Vagina (tissue), 2 donors: ENCODE measurements around the gene C1orf74. TPM values are rescaled to one million over a fixed set of nuclear protein-coding genes. Genes with fewer than 3 reads are reported as not detected.

Experiments used
- DNase-seq, 2 donors: peaks; one replicate each; pipeline ENCODE4 v3.0.0-alpha.2; 2017; ENCODE audit errors: extremely low spot score in 2 of 2
- H3K27ac ChIP-seq: fragments of 200-600 bp; sonication (generic); one replicate; pipeline ENCODE4 v1.5.1; 2019
- H3K27me3 ChIP-seq: fragments of 200-600 bp; sonication (generic); one replicate; pipeline ENCODE4 v1.5.1; 2019
- H3K36me3 ChIP-seq, 2 donors: fragments of 200-600 bp; sonication (generic); one replicate each; pipeline ENCODE4 v1.5.1; 2017 to 2019
- H3K4me1 ChIP-seq: fragments of 200-600 bp; sonication (generic); one replicate; pipeline ENCODE4 v1.5.1; 2019
- H3K4me3 ChIP-seq, 2 donors: fragments of 200-600 bp; sonication (generic); 1 replicate in 1 of 2; 2 replicates in 1 of 2; pipeline ENCODE4 v1.5.1; 2016 to 2019
- H3K9me3 ChIP-seq: fragments of 200-600 bp; sonication (generic); one replicate; pipeline ENCODE4 v1.5.1; 2019
- POLR2A ChIP-seq, 2 donors: fragments of 450-650 bp; IDR thresholded peaks; one replicate each; pipeline ENCODE4 v1.6.1; 2017; ENCODE audit warnings: antibody characterized with exemption in 2 of 2, mild to moderate bottlenecking in 2 of 2, moderate library complexity in 2 of 2
- POLR2AphosphoS5 ChIP-seq, 2 donors: sonication (generic); formaldehyde crosslinking; IDR thresholded peaks; one replicate each; pipeline ENCODE4 v1.9.0; 2017; ENCODE audit warnings: antibody characterized with exemption in 2 of 2, mild to moderate bottlenecking in 2 of 2, low read depth in 1 of 2; ENCODE audit not compliant: insufficient read depth in 1 of 2
- intact Hi-C: fragments of 100-400 bp; cut with DNase I; formaldehyde crosslinking; loops from one replicate; pipeline ENCODE4 v1.15.1; 2023
- total RNA-seq: library from RNA; depleted of rRNA; stranded (reverse); fragments of >200 nt; gene quantifications from one replicate; pipeline ENCODE4 v1.2.3, GENCODE V29; 2016
- TF ChIP-seq, protein P1 (sequence below), 3 experiments: fragments of 450-650 bp in 2 of 3; fragments of 200-600 bp in 1 of 3; sonication (generic) in 1 of 3; IDR thresholded peaks; one replicate each; pipeline ENCODE4 v1.5.1; 2017 to 2019; ENCODE audit warnings: antibody characterized with exemption in 3 of 3, mild to moderate bottlenecking in 2 of 3, moderate library complexity in 2 of 3

Gene C1orf74
- total RNA-seq, 1 donor from 2014 or later, result 2.0 TPM

DNA sequence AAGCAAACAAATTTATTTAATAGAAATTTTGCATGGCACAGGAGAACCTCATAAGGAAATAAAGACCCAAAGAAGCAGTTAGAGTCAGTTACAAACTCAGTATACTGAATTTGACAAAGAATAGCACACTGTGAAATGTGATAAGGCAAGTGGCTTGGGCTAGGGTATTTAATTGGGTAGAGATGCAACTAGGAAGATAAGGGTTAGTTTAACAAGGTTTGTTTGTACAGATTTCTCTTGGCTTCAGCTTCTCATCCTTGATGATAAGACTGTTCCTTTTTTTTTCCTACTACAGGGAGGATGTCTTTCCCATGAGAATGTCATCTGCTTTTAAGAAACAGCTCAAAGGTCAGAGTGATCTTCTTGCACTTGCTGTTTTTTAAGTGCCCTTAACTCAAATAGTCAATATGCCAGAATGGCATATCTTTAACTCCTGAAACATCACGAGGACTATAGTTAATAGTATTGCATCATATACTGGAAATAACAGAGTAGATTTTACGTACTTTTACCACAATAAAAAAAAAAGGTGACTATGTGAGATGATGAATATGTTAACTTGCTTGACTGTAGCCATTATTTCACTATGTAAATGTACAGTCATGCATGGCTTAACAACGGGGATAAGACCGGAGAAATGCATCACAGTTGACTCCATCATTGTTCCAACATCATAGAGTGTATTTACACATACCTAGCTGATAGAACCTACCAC lies 37.8 kb downstream of the C1orf74 start:
- no peak for DNase-seq
- intact Hi-C loops, result loop anchor here (10.0 kb wide), 1 partner anchor 52 kb away; no protein-coding TSS in a partner anchor
- Histone ChIP-seq H3K27ac (no peak overlapping the region), H3K4me1 (peaks cover 17% of the 10 kb centered on the region), H3K9me3 (no peaks in the 10 kb centered on the region), H3K4me3 (no peak overlapping the region), H3K27me3 (no peaks in the 10 kb centered on the region), H3K36me3 (no peaks in the 10 kb centered on the region)
- no peak for TF ChIP-seq POLR2AphosphoS5 (IDR thresholded peaks at IDR 0.05; ENCODE audit: insufficient read depth in 1 of 2, low read depth in 1 of 2)
- no peak for TF ChIP-seq POLR2A (IDR thresholded peaks at IDR 0.05)
- TF ChIP-seq, protein P1, sequence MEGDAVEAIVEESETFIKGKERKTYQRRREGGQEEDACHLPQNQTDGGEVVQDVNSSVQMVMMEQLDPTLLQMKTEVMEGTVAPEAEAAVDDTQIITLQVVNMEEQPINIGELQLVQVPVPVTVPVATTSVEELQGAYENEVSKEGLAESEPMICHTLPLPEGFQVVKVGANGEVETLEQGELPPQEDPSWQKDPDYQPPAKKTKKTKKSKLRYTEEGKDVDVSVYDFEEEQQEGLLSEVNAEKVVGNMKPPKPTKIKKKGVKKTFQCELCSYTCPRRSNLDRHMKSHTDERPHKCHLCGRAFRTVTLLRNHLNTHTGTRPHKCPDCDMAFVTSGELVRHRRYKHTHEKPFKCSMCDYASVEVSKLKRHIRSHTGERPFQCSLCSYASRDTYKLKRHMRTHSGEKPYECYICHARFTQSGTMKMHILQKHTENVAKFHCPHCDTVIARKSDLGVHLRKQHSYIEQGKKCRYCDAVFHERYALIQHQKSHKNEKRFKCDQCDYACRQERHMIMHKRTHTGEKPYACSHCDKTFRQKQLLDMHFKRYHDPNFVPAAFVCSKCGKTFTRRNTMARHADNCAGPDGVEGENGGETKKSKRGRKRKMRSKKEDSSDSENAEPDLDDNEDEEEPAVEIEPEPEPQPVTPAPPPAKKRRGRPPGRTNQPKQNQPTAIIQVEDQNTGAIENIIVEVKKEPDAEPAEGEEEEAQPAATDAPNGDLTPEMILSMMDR (IDR thresholded peaks at IDR 0.05), result no peak

DNA sequence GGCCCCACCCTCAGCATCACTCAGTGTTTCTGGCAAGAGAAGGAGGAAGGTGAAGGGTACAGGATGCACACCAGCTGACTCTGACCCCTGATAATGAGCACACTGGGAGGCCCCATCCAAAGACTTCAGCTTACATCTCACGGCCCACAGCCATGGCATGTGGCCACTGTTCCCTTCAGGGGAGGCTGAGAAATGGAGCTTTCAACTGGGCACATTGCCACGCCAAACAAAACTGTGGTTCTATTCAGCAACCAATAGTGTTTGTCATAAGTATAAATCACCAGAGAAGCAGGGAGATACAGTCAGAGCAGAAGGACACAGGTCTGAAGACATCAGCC lies 41.2 kb downstream of the C1orf74 start:
- no peak overlapping the region for H3K4me3 ChIP-seq
- TF ChIP-seq POLR2A (IDR thresholded peaks at IDR 0.05), result no peak
- TF ChIP-seq POLR2AphosphoS5 (IDR thresholded peaks at IDR 0.05; ENCODE audit: insufficient read depth in 1 of 2, low read depth in 1 of 2), result no peak
- TF ChIP-seq, protein P1 (IDR thresholded peaks at IDR 0.05), result no peak
- intact Hi-C loops, result loop anchor here (10.0 kb wide), 1 partner anchor 48 kb away; no protein-coding TSS in a partner anchor

DNA sequence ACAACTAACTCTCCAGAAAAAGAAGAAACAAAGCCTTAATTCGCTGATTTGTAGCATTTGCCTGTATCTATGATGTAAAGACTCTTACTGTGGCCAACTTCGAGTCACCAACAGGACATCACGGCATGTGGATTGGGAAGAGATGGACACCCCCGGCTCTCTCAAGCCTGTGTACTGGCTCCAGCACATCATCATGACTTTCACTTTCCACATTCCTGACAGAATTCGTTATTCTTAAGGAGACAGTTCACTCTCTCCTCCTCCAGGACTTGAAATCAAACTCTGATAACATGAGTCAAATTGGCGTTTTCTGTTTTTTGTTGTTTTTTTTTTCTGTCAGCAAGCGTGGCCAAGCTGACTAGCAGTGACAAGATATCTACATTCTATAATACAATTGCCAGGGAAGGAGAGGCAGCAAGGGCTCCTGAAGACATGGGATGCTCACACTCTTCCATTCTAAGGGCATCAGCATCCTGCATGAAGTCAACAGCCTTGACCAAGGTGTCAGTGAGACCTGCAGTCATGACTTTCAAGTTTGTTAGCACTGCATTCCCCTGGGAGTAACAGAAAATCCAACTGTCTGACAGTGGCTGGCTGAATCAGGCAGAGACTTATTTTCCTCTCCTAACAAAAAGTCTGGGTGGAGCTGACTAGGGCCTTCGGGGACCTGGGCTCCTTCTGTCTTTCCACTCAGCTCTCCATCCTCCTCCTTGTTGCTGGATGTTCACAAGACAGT lies 41.8 kb downstream of the C1orf74 start:
- Histone ChIP-seq H3K27me3 (no peaks in the 10 kb centered on the region), H3K36me3 (no peaks in the 10 kb centered on the region), H3K9me3 (no peaks in the 10 kb centered on the region), H3K4me1 (peaks cover 17% of the 10 kb centered on the region), H3K27ac (peak overlapping the region; percentile 13), H3K4me3 (no peak overlapping the region)
- TF ChIP-seq POLR2AphosphoS5 (IDR thresholded peaks at IDR 0.05; ENCODE audit: insufficient read depth in 1 of 2, low read depth in 1 of 2) (no peak), POLR2A (IDR thresholded peaks at IDR 0.05) (no peak)
- TF ChIP-seq, protein P1 (IDR thresholded peaks at IDR 0.05), result no peak
- no peak for DNase-seq
- intact Hi-C loops, result loop anchor here (10.0 kb wide), 1 partner anchor 48 kb away; no protein-coding TSS in a partner anchor

More for the DNA sequence above, 41.2 kb downstream of the C1orf74 start:
- no peaks in the 10 kb centered on the region for H3K9me3 ChIP-seq
- no peaks in the 10 kb centered on the region for H3K27me3 ChIP-seq
- H3K27ac ChIP-seq, result peak overlapping the region; percentile 13
- no peaks in the 10 kb centered on the region for H3K36me3 ChIP-seq
- DNase-seq, result no peak
- H3K4me1 ChIP-seq, result peaks cover 17% of the 10 kb centered on the region

DNA sequence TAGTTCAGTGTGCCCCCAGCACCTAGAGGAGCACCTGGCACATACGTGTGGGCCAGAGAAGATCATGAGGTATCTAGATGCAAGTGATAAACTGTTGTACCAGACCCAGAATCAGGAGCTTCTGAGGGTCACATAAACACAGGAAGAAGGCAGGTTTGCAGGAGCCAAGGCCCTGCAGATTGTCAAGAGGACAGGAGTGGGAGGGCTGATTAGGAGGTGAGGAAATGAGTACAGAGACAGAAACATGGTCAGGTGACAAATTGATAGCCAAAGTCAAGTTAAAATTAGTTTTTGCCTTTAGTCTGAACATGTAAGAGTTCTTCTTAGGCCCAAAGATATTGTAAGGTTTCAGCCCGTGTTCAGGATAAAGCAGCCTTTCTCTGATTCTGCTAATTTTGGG lies 42.5 kb downstream of the C1orf74 start:
- Histone ChIP-seq H3K4me3 (no peak overlapping the region), H3K4me1 (peaks cover 17% of the 10 kb centered on the region), H3K27me3 (no peaks in the 10 kb centered on the region), H3K9me3 (no peaks in the 10 kb centered on the region), H3K36me3 (no peaks in the 10 kb centered on the region), H3K27ac (peak overlapping the region; percentile 13)
- DNase-seq, result no peak
- intact Hi-C loops, result loop anchor here (10.0 kb wide), 1 partner anchor 47 kb away; no protein-coding TSS in a partner anchor
- TF ChIP-seq, protein P1 (IDR thresholded peaks at IDR 0.05), result no peak
- TF ChIP-seq POLR2AphosphoS5 (IDR thresholded peaks at IDR 0.05; ENCODE audit: insufficient read depth in 1 of 2, low read depth in 1 of 2) (no peak), POLR2A (IDR thresholded peaks at IDR 0.05) (no peak)
